ENCODE data around the gene SLC23A2.

DNA sequence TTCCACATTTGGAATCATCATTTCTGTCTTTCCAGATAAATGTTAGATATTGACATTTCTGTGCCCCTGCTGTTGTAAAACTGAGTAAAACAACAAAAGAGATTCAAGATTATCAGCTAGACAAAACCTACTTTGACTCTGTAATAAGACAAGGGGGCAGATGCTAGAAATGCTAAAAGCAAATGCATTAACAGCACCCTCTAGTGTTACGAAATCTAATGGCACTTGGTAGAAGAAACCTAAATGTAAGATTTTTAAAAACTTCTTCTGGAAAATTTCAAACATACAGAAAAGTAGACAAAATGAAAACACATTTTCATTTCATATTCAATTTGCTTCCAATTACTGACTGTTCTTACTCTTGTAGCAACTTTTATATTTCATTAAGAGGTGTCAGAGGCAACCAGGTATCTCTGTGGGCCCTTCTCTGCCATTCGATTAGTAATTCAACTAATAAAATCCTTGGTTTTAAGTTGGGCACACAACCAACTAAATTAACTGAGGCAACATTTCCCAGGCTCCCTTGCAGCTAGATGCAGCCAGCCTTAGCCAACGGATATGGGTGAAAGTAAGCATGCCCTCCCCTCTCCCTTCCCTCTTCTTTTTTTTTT is 45.0 kb downstream of the SLC23A2 start:
- TF ChIP-seq POLR2AphosphoS5 (IDR thresholded peaks at IDR 0.05; ENCODE audit: low read depth, low read length) = no peak
- TF ChIP-seq, protein P1, sequence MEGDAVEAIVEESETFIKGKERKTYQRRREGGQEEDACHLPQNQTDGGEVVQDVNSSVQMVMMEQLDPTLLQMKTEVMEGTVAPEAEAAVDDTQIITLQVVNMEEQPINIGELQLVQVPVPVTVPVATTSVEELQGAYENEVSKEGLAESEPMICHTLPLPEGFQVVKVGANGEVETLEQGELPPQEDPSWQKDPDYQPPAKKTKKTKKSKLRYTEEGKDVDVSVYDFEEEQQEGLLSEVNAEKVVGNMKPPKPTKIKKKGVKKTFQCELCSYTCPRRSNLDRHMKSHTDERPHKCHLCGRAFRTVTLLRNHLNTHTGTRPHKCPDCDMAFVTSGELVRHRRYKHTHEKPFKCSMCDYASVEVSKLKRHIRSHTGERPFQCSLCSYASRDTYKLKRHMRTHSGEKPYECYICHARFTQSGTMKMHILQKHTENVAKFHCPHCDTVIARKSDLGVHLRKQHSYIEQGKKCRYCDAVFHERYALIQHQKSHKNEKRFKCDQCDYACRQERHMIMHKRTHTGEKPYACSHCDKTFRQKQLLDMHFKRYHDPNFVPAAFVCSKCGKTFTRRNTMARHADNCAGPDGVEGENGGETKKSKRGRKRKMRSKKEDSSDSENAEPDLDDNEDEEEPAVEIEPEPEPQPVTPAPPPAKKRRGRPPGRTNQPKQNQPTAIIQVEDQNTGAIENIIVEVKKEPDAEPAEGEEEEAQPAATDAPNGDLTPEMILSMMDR (IDR thresholded peaks at IDR 0.05) = peak; percentile 81
- TF ChIP-seq TCF7L2 (IDR thresholded peaks at IDR 0.05; ENCODE audit: low read depth, low read length) = no peak
- TF ChIP-seq SIN3A (IDR thresholded peaks at IDR 0.05; ENCODE audit: borderline replicate concordance, insufficient read depth, low read depth, low read length) = no peak

All from Panc1 (cell line).